HCT116 (cell line): ENCODE results near the gene NDC80. TPM values are rescaled to one million over a fixed set of nuclear protein-coding genes. Genes with fewer than 3 reads are reported as not detected.

Experiments
- ATAC-seq: fragments of 200-7000 bp; cut with Tn5 transposase; 2 replicates; pipeline ENCODE4 v1.9.1; 2020; ENCODE audit warnings: mild to moderate bottlenecking, moderate library complexity
- BruUV-seq: library from RNA; stranded (reverse); fragments of 400-500 nt; replicated peaks from 2 replicates; lab custom pipeline; 2021; lab: Mats Ljungman, UMichigan
- CTCF ChIA-PET: fragments of 300-600 bp; sonication (Branson Sonifier 250); formaldehyde crosslinking; loops from one replicate; lab custom pipeline; 2021; ENCODE audit warnings: antibody characterized with exemption; lab: Charles Lee
- POLR2A ChIA-PET: fragments of 300-600, 350-600 bp; sonication (Branson Sonifier 250); formaldehyde crosslinking; loops from one replicate; lab custom pipeline; 2021; ENCODE audit warnings: antibody characterized with exemption; lab: Charles Lee
- RAD21 ChIA-PET, 2 experiments: fragments of 300-600 bp; sonication (Branson Sonifier 250); formaldehyde crosslinking; loops; one replicate each; lab custom pipeline; 2023; ENCODE audit warnings: low total read pairs in 2 of 2; ENCODE audit not compliant: uncharacterized antibody in 2 of 2, unreplicated experiment in 2 of 2, low non-redundant PET in 1 of 2; lab: Charles Lee
- DNase-seq: peaks from one replicate; pipeline ENCODE4 v3.0.0-alpha.2; 2010; ENCODE audit warnings: low read depth, low spot score
- H2AFZ ChIP-seq: fragments of 200-600 bp; shearing (Covaris generic), sonication (generic); 2 replicates; pipeline ENCODE4 v1.6.1; 2017; ENCODE audit warnings: low read depth, mixed run types, mixed read lengths, antibody characterized with exemption, low read length; ENCODE audit not compliant: poor library complexity, severe bottlenecking
- H3K27ac ChIP-seq: 2 replicates; pipeline ENCODE4 v1.5.1; 2012; ENCODE audit warnings: low read depth, low read length
- H3K27me3 ChIP-seq: fragments of 200-600 bp; sonication (generic); 2 replicates; pipeline ENCODE4 v1.6.1; 2016; ENCODE audit warnings: mixed run types, low read length, mixed read lengths; ENCODE audit not compliant: insufficient read depth
- H3K36me3 ChIP-seq, 2 experiments: fragments of 200-500 bp in 1 of 2; fragments of 200-600 bp in 1 of 2; sonication (Bioruptor generic) in 1 of 2; sonication (generic) in 1 of 2; 2 replicates each; pipeline versions ENCODE4 v1.5.1 to v1.6.1; 2014 to 2016; ENCODE audit warnings: low read length in 2 of 2, inconsistent platforms in 1 of 2, mixed read lengths in 1 of 2, mixed run types in 1 of 2; ENCODE audit not compliant: insufficient read depth in 2 of 2, control insufficient read depth in 1 of 2
- H3K4me1 ChIP-seq, 2 experiments: fragments of 200-600 bp in 1 of 2; sonication (generic) in 1 of 2; 2 replicates each; pipeline versions ENCODE4 v1.5.1 to v1.6.1; 2012 to 2017; ENCODE audit warnings: low read length in 2 of 2, inconsistent platforms in 1 of 2, mild to moderate bottlenecking in 1 of 2, mixed read lengths in 1 of 2, mixed run types in 1 of 2, moderate library complexity in 1 of 2; ENCODE audit not compliant: insufficient read depth in 2 of 2, control insufficient read depth in 1 of 2
- H3K4me2 ChIP-seq: fragments of 200-600 bp; sonication (generic); 2 replicates; pipeline ENCODE4 v1.6.1; 2017; ENCODE audit warnings: mixed run types, low read length, mixed read lengths
- H3K4me3 ChIP-seq, 2 experiments: fragments of 200-600 bp in 1 of 2; sonication (generic) in 1 of 2; replicated peaks in 1 of 2; 2 replicates each; pipeline ENCODE4 v1.5.1; 2011 to 2016; ENCODE audit warnings: low read length in 2 of 2, control low read depth in 1 of 2, low read depth in 1 of 2, mild to moderate bottlenecking in 1 of 2, mixed read lengths in 1 of 2, mixed run types in 1 of 2
- H3K79me2 ChIP-seq: fragments of 200-600 bp; sonication (generic); 2 replicates; pipeline ENCODE4 v1.6.1; 2017; ENCODE audit warnings: mild to moderate bottlenecking, mixed run types, low read length, moderate library complexity, mixed read lengths; ENCODE audit not compliant: insufficient read depth
- H3K9ac ChIP-seq: fragments of 200-600 bp; sonication (generic); 2 replicates; pipeline ENCODE4 v1.6.1; 2016; ENCODE audit warnings: low read length, mixed read lengths
- H3K9me2 ChIP-seq: fragments of 200-600 bp; sonication (generic), shearing (Covaris generic); 2 replicates; pipeline ENCODE4 v1.6.1; 2017; ENCODE audit warnings: mixed run types, mild to moderate bottlenecking, moderate library complexity; ENCODE audit not compliant: insufficient read depth
- H3K9me3 ChIP-seq, 2 experiments: fragments of 200-500 bp in 1 of 2; fragments of 200-600 bp in 1 of 2; sonication (Bioruptor generic) in 1 of 2; sonication (generic) in 1 of 2; 2 replicates each; pipeline ENCODE4 v1.6.1; 2014 to 2017; ENCODE audit warnings: low read length in 2 of 2, mixed read lengths in 2 of 2, inconsistent platforms in 1 of 2, low read depth in 1 of 2, mild to moderate bottlenecking in 1 of 2, mixed run types in 1 of 2, moderate library complexity in 1 of 2; ENCODE audit not compliant: control insufficient read depth in 1 of 2, insufficient read depth in 1 of 2
- H4K20me1 ChIP-seq: fragments of 200-600 bp; sonication (generic), shearing (Covaris generic); 2 replicates; pipeline ENCODE4 v1.6.1; 2017; ENCODE audit warnings: mixed run types, mild to moderate bottlenecking, moderate library complexity; ENCODE audit not compliant: insufficient read depth
- CBX3 ChIP-seq: IDR thresholded peaks from 2 replicates; pipeline ENCODE4 v1.6.1; 2012; ENCODE audit warnings: low read depth
- CEBPB ChIP-seq: IDR thresholded peaks from 2 replicates; pipeline ENCODE4 v1.6.1; 2012; ENCODE audit warnings: low read depth
- ELF1 ChIP-seq: IDR thresholded peaks from 2 replicates; pipeline ENCODE4 v1.6.1; 2012; ENCODE audit warnings: low read depth, borderline replicate concordance
- EZH2 ChIP-seq: fragments of 200-600 bp; sonication (generic); IDR thresholded peaks from 2 replicates; pipeline ENCODE4 v1.6.1; 2017; ENCODE audit warnings: antibody characterized with exemption, mixed run types
- EZH2phosphoT487 ChIP-seq: fragments of 200-600 bp; IDR thresholded peaks from 2 replicates; pipeline ENCODE4 v1.6.1; 2018; ENCODE audit warnings: antibody characterized with exemption, borderline replicate concordance
- FOSL1 ChIP-seq: IDR thresholded peaks from 2 replicates; pipeline ENCODE4 v1.6.1; 2012; ENCODE audit warnings: low read depth
- JUND ChIP-seq: IDR thresholded peaks from 2 replicates; pipeline ENCODE4 v1.6.1; 2012
- POLR2A ChIP-seq: IDR thresholded peaks from 2 replicates; pipeline ENCODE4 v1.7.0; 2011; ENCODE audit warnings: borderline replicate concordance; ENCODE audit not compliant: insufficient read depth, insufficient read length; ENCODE audit errors: extremely low read depth
- POLR2AphosphoS5 ChIP-seq: IDR thresholded peaks from 2 replicates; pipeline ENCODE4 v1.6.1; 2011; ENCODE audit warnings: mild to moderate bottlenecking, low read depth, low read length, moderate library complexity
- RAD21 ChIP-seq: IDR thresholded peaks from 2 replicates; pipeline ENCODE4 v1.6.1; 2012; ENCODE audit warnings: low read depth, mild to moderate bottlenecking
- SIN3A ChIP-seq: IDR thresholded peaks from 2 replicates; pipeline ENCODE4 v1.6.1; 2012; ENCODE audit warnings: low read depth
- SP1 ChIP-seq: IDR thresholded peaks from 2 replicates; pipeline ENCODE4 v1.6.1; 2012; ENCODE audit warnings: low read depth
- SRF ChIP-seq: IDR thresholded peaks from 2 replicates; pipeline ENCODE4 v1.6.1; 2012; ENCODE audit warnings: low read depth
- TCF7L2 ChIP-seq: IDR thresholded peaks from 2 replicates; pipeline ENCODE4 v1.7.0; 2011; ENCODE audit warnings: borderline replicate concordance, inconsistent platforms; ENCODE audit not compliant: insufficient read depth, insufficient read length; ENCODE audit errors: extremely low read depth
- YY1 ChIP-seq: IDR thresholded peaks from 2 replicates; pipeline ENCODE4 v1.6.1; 2011; ENCODE audit warnings: low read length, low read depth, moderate library complexity, mild to moderate bottlenecking; ENCODE audit not compliant: insufficient replicate concordance; ENCODE audit errors: extremely low read depth
- ZNF274 ChIP-seq: fragments of 200-500 bp; sonication (Bioruptor generic); IDR thresholded peaks from 2 replicates; pipeline ENCODE4 v1.6.1; 2014; ENCODE audit warnings: mild to moderate bottlenecking, low read depth, low read length, inconsistent platforms
- intact Hi-C: fragments of 100-400 bp; cut with micrococcal nuclease; formaldehyde crosslinking; loops from 2 replicates; pipeline ENCODE4 v1.10.0; 2022
- total RNA-seq: library from RNA; stranded (reverse); gene quantifications from one replicate; pipeline ENCODE4 v1.2.1, GENCODE V29; 2021; ENCODE audit not compliant: unreplicated experiment
- TF ChIP-seq, protein P1 (sequence below): IDR thresholded peaks from 2 replicates; pipeline ENCODE4 v1.6.1; 2012
- TF ChIP-seq, protein P2 (sequence below): IDR thresholded peaks from 2 replicates; pipeline ENCODE4 v1.6.1; 2012
- TF ChIP-seq, protein P3 (sequence below), 3 experiments: fragments of 200-600 bp in 1 of 3; sonication (generic) in 1 of 3; IDR thresholded peaks in 2 of 3; conservative IDR thresholded peaks in 1 of 3; 2 replicates each; pipeline ENCODE4 v1.5.1; 2012 to 2017; ENCODE audit warnings: low read depth in 2 of 3, low read length in 2 of 3, antibody characterized with exemption in 1 of 3, borderline replicate concordance in 1 of 3, control low read depth in 1 of 3, mild to moderate bottlenecking in 1 of 3, mixed read lengths in 1 of 3, mixed run types in 1 of 3, moderate library complexity in 1 of 3; ENCODE audit not compliant: insufficient read depth in 1 of 3

NDC80 gene
- total RNA-seq, 1 experiment from 2014 or later = 46.0 TPM

DNA sequence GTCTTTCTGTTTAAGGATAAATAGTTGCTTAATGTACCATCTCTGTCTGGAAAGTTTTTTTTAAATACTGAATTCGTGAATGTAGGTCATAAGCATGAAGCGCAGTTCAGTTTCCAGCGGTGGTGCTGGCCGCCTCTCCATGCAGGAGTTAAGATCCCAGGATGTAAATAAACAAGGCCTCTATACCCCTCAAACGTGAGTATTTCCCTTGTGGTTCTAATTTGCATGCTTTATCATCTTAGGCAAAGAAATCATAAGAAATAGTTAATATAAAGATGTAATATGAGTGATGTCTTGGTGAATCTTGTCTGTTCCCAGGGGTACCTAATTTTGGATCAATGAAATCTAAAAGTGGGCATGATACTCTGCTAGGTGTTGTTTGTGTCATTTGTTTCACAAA, 1.5 kb downstream of the NDC80 start:
- Histone ChIP-seq H3K27ac (no peak overlapping the region), H2AFZ (no peak overlapping the region)
- ATAC-seq = no peak
- TF ChIP-seq, protein P1, sequence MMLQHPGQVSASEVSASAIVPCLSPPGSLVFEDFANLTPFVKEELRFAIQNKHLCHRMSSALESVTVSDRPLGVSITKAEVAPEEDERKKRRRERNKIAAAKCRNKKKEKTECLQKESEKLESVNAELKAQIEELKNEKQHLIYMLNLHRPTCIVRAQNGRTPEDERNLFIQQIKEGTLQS = no peak
- TF ChIP-seq CBX3 (no peak), FOSL1 (no peak), TCF7L2 (no peak), ELF1 (no peak), CEBPB (no peak), POLR2AphosphoS5 (no peak), SP1 (no peak), SIN3A (no peak), EZH2 (no peak), SRF (no peak), EZH2phosphoT487 (no peak), JUND (no peak), POLR2A (no peak), ZNF274 (no peak), RAD21 (no peak), YY1 (no peak)
- TF ChIP-seq, protein P2, sequence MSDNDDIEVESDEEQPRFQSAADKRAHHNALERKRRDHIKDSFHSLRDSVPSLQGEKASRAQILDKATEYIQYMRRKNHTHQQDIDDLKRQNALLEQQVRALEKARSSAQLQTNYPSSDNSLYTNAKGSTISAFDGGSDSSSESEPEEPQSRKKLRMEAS = no peak
- TF ChIP-seq, protein P3, sequence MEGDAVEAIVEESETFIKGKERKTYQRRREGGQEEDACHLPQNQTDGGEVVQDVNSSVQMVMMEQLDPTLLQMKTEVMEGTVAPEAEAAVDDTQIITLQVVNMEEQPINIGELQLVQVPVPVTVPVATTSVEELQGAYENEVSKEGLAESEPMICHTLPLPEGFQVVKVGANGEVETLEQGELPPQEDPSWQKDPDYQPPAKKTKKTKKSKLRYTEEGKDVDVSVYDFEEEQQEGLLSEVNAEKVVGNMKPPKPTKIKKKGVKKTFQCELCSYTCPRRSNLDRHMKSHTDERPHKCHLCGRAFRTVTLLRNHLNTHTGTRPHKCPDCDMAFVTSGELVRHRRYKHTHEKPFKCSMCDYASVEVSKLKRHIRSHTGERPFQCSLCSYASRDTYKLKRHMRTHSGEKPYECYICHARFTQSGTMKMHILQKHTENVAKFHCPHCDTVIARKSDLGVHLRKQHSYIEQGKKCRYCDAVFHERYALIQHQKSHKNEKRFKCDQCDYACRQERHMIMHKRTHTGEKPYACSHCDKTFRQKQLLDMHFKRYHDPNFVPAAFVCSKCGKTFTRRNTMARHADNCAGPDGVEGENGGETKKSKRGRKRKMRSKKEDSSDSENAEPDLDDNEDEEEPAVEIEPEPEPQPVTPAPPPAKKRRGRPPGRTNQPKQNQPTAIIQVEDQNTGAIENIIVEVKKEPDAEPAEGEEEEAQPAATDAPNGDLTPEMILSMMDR (IDR thresholded peaks at IDR 0.05 in 2 of 3, conservative IDR thresholded peaks at IDR 0.05 in 1 of 3; ENCODE audit: borderline replicate concordance in 1 of 3, insufficient read depth in 1 of 3, low read depth in 2 of 3, low read length in 2 of 3) = no peak
- TF ChIP-seq, all 23 proteins: peak for 0
- intact Hi-C loops = loop anchor here (5.0 kb wide), 1 partner anchor 84 kb away; the partner anchor contains the start of gene SMCHD1
- no peaks in the 10 kb centered on the region for H3K9me2 ChIP-seq
- BruUV-seq = no TSS peak
- DNase-seq = no peak
- RAD21 ChIA-PET = interaction anchor here in 1 of 2 experiments (0.5 kb wide), 1 partner anchor 85 kb away, joined by 3 read pairs; no protein-coding TSS in a partner anchor
- peaks cover 8 to 16% of the 10 kb centered on the region in 2 experiments; a peak in 3 of 4 replicates for H3K4me1 ChIP-seq
- peak overlapping the region; percentile 86 for H3K4me2 ChIP-seq
- CTCF ChIA-PET = no interaction called here
- H3K9ac ChIP-seq = peak overlapping the region; percentile 85; the same call in 1 of the 2 replicates
- H3K9me3 ChIP-seq = no peaks in the 10 kb centered on the region
- H4K20me1 ChIP-seq = no peaks in the 10 kb centered on the region
- H3K4me3 ChIP-seq = peak overlapping the region; percentile 80 to 91
- H3K79me2 ChIP-seq = peaks cover 65% of the 10 kb centered on the region
- POLR2A ChIA-PET = no interaction called here
- no peaks in the 10 kb centered on the region for H3K27me3 ChIP-seq
- H3K36me3 ChIP-seq = peaks cover 18 to 22% of the 10 kb centered on the region in 2 experiments
